Heart left ventricle (tissue), 16 donors: ENCODE results near the gene THPO. TPM values are rescaled to one million over a fixed set of nuclear protein-coding genes. Genes with fewer than 3 reads are reported as not detected.
"Not testable (repeated sequence)": the region's sequence is repeated elsewhere in the genome, so short reads cannot be mapped to it uniquely, and the experiment has no call there.

Experiments
- ATAC-seq, 4 donors: fragments of 200-7000 bp; cut with Tn5 transposase; one replicate each; pipeline ENCODE4 v1.9.1; 2020 to 2022; ENCODE audit warnings: moderate library complexity in 4 of 4, mild to moderate bottlenecking in 3 of 4, moderate number of reproducible peaks in 1 of 4
- DNase-seq, 5 donors: peaks; one replicate each; pipeline ENCODE4 v3.0.0-alpha.2; 2020
- H3K27ac ChIP-seq, 12 donors: fragments of 200-600 bp; sonication (generic) in 4 of 12; one replicate each; pipeline versions ENCODE4 v1.5.0 to v1.8.0; 2016 to 2022; ENCODE audit warnings: mild to moderate bottlenecking in 2 of 12
- H3K27me3 ChIP-seq, 9 donors: fragments of 200-600 bp; sonication (generic) in 2 of 9; one replicate each; pipeline versions ENCODE4 v1.5.1 to v1.8.0; 2016 to 2022; ENCODE audit warnings: mild to moderate bottlenecking in 3 of 9
- H3K36me3 ChIP-seq, 9 donors: fragments of 200-600 bp; sonication (generic) in 2 of 9; one replicate each; pipeline versions ENCODE4 v1.5.0 to v1.8.0; 2018 to 2022; ENCODE audit warnings: mild to moderate bottlenecking in 2 of 9
- H3K4me1 ChIP-seq, 12 donors: fragments of 200-600 bp; sonication (generic) in 4 of 12; one replicate each; pipeline versions ENCODE4 v1.5.0 to v1.8.0; 2016 to 2022; ENCODE audit warnings: mild to moderate bottlenecking in 3 of 12
- H3K4me3 ChIP-seq, 12 donors: fragments of 200-600 bp; sonication (generic) in 4 of 12; one replicate each; pipeline versions ENCODE4 v1.5.0 to v1.8.0; 2017 to 2022; ENCODE audit warnings: mild to moderate bottlenecking in 9 of 12, moderate library complexity in 4 of 12
- H3K9me3 ChIP-seq, 12 donors: fragments of 200-600 bp; sonication (generic) in 4 of 12; one replicate each; pipeline versions ENCODE4 v1.5.0 to v1.8.0; 2016 to 2022; ENCODE audit warnings: mild to moderate bottlenecking in 1 of 12
- CTCF ChIP-seq, 12 donors: fragments of 200-600 bp; sonication (generic) in 4 of 12; IDR thresholded peaks; one replicate each; pipeline versions ENCODE4 v1.5.0 to v1.8.0; 2018 to 2022; ENCODE audit warnings: antibody characterized with exemption in 12 of 12, mild to moderate bottlenecking in 5 of 12
- POLR2A ChIP-seq, 2 donors: fragments of 450-650 bp; IDR thresholded peaks; one replicate each; pipeline ENCODE4 v1.6.1; 2017; ENCODE audit warnings: antibody characterized with exemption in 2 of 2, mild to moderate bottlenecking in 2 of 2, moderate library complexity in 2 of 2
- WGBS, 4 donors: extraction: QIAGEN DNeasy Blood & Tissue Kit in 2 of 4; methylation state at CpG; one replicate each; pipeline versions ENCODE4 v1.1.5 to v1.1.7; 2013 to 2018; 5-methylcytosine and 5-hydroxymethylcytosine counted together
- intact Hi-C, 10 donors: fragments of 100-400 bp; cut with DNase I; formaldehyde crosslinking; loops; one replicate each; pipeline versions ENCODE4 v1.11.1 to v1.14.2; 2022
- polyA plus RNA-seq, 2 donors: library from polyadenylated mRNA; stranded (reverse); fragments of 200-250 nt; gene quantifications; one replicate each; pipeline ENCODE4 v1.2.3, GENCODE V29; 2013
- total RNA-seq, 9 donors: library from RNA; depleted of rRNA in 2 of 9; stranded (reverse); fragments of >200 nt in 2 of 9; fragmentation: NEBNext Ultra II Directional in 3 of 9; extraction: Animal tissue kit (Norgen Biotek cat#: 25700) in 3 of 9; gene quantifications; one replicate each; pipeline versions ENCODE4 v1.1.0 to v1.2.4, GENCODE V29; 2016 to 2023
- donor health status: ischemic (EF 13 %, LVEDD 7.1; RV severe dilation, severe dysfunction).
- donor health status: healthy with polysubstance abuse.
- donor health status: DM: no; HTN: yes; CAD: no.
- donor health status: DM: no; HTN: no; CAD: no.
- donor health status: ischemic (EF 25% LVEDD 6.9; RV normal size, moderate dysfunction).
- donor health status: ischemic (EF 25% LVEDD 5.7; RV mildly dilated, moderate dysfunction).
- donor health status: healthy.
- donor health status: DM: yes; HTN: yes; CAD: no.
- donor health status: ischemic (EF 35%, LVEDD 5.7; RV mildly dilated, moderate dysfunction).
- donor health status: nonischemic (EF 11% LVEDD 7.7; RV severe dilation, severe dysfunction).
- donor health status: DM: yes; HTN: yes; CAD: no.
- donor health status: PGD.
- donor health status: ischemic (EF 29% LVEDD 5.4; RV normal size, mild dysfunction).
- donor health status: nonischemic (EF 23%, LVEDD 6.1; RV moderate dilation, normal function).

THPO gene
- total and polyA plus RNA-seq, 11 donors, result 0.12 to 0.68 (median 0.28) TPM; not detected in 5

GRCh38 chr3:184343200-184343876, 34.7 kb downstream of the THPO start:
- H3K36me3 ChIP-seq, result peaks cover 0 to 48% (median 45%) of the 10 kb centered on the region in 9 donors
- 46 to 67% (median 61%) methylated on average over 5 of the region's 5 CpGs for WGBS, 4 donors

GRCh38 chr3:184341925-184342324, 36.1 kb downstream of the THPO start:
- intact Hi-C loops, result no loop called here
- TF ChIP-seq POLR2A (IDR thresholded peaks at IDR 0.05), result no peak
- TF ChIP-seq CTCF (IDR thresholded peaks at IDR 0.05), result no peak
- no peak for ATAC-seq
- peaks cover 0 to 47% (median 45%) of the 10 kb centered on the region in 9 donors for H3K36me3 ChIP-seq
- WGBS, 4 donors, result 86 to 95% (median 91%) methylated on average over 7 of the region's 7 CpGs
- H3K27me3 ChIP-seq, result no peaks in the 10 kb centered on the region
- no peak overlapping the region for H3K27ac ChIP-seq
- peak in 1 of 5 donors; percentile 13 for DNase-seq
- H3K9me3 ChIP-seq, result no peaks in the 10 kb centered on the region
- H3K4me3 ChIP-seq, result no peak overlapping the region
- H3K4me1 ChIP-seq, result peaks cover 11 to 43% (median 32%) of the 10 kb centered on the region in 12 donors

More at GRCh38 chr3:184343200-184343876, 34.7 kb downstream of the THPO start:
- peaks cover 3 to 29% (median 18%) of the 10 kb centered on the region in 12 donors for H3K4me1 ChIP-seq
- no peaks in the 10 kb centered on the region for H3K27me3 ChIP-seq
- TF ChIP-seq POLR2A (IDR thresholded peaks at IDR 0.05) (no peak), CTCF (IDR thresholded peaks at IDR 0.05) (no peak)
- intact Hi-C loops, result no loop called here
- DNase-seq, result no peak
- H3K4me3 ChIP-seq, result no peak overlapping the region
- no peak overlapping the region for H3K27ac ChIP-seq
- ATAC-seq, result no peak
- no peaks in the 10 kb centered on the region for H3K9me3 ChIP-seq

GRCh38 chr3:184339451-184340135, 38.4 kb downstream of the THPO start:
- H3K4me3 ChIP-seq, intact Hi-C loops: not testable (repeated sequence)

GRCh38 chr3:184339001-184339400, 39.0 kb downstream of the THPO start:
- Histone ChIP-seq H3K27ac (peak overlapping the region; percentile 75 to 100 (median 96)), H3K4me1 (peaks cover 11 to 48% (median 34%) of the 10 kb centered on the region in 12 donors), H3K4me3 (peak overlapping the region in 11 of 12 donors; percentile 10 to 95 (median 81)), H3K27me3 (no peaks in the 10 kb centered on the region), H3K9me3 (no peaks in the 10 kb centered on the region), H3K36me3 (peaks cover 0 to 44% (median 39%) of the 10 kb centered on the region in 9 donors)
- no peak for TF ChIP-seq CTCF (IDR thresholded peaks at IDR 0.05)
- TF ChIP-seq POLR2A (IDR thresholded peaks at IDR 0.05), result no peak
- intact Hi-C loops, result no loop called here
- DNase-seq (no peak), ATAC-seq (no peak)
- WGBS, 4 donors, result 34 to 54% (median 44%) methylated on average over 6 to 8 of the region's 8 CpGs

More at GRCh38 chr3:184339451-184340135, 38.4 kb downstream of the THPO start:
- H3K36me3 ChIP-seq, result peaks cover 0 to 44% (median 38%) of the 10 kb centered on the region in 9 donors
- H3K27ac ChIP-seq, result peak overlapping the region in 2 of 12 donors; percentile 91 to 100
- not testable (repeated sequence) for H3K9me3 ChIP-seq, H3K27me3 ChIP-seq, ATAC-seq, DNase-seq
- H3K4me1 ChIP-seq, result peaks cover 11 to 48% (median 34%) of the 10 kb centered on the region in 12 donors
- 90 to 94% (median 92%) methylated on average over 19 of the region's 19 CpGs for WGBS, 4 donors
